Measurements from ENCODE around the gene DCTN5. TPM values are rescaled to one million over a fixed set of nuclear protein-coding genes. Genes with fewer than 3 reads are reported as not detected.
A peak's percentile ranks its signal among the peaks of the same experiment; 100 is the strongest.

DCTN5 gene
- polyA plus RNA-seq (2012; rRNA removed) = 45.6 and 59.8 TPM in 2 replicates
- polyA plus RNA-seq (2012; cell fraction: cytosol; rRNA removed) = 59.2 and 59.9 TPM in 2 replicates
- 37.5 and 74.0 TPM in 2 replicates for polyA plus RNA-seq (2012; cell fraction: nucleus; rRNA removed)

GRCh38 chr16:23640931-23641765, at the start of gene DCTN5, which contains the start of gene PALB2:
TSS of gene DCTN5 (plus strand) at chr16:23641466. CDS start at chr16:23641543, 77 bp downstream.
TSS of gene PALB2 (minus strand) at chr16:23641310. CDS start at chr16:23641157, 153 bp downstream.
- peak within 1 kb of the TSS; percentile 85 to 99 for H3K4me3 ChIP-seq (ENCODE audit: low read depth in 2 of 2, low read length in 1 of 2)
- whole genome bisulfite sequencing (ENCODE audit: low lambda C conversion rate) = 3% methylated on average over 27 of the region's 64 CpGs
- peak; percentile 85 for TF ChIP-seq ELF1 (IDR thresholded peaks at IDR 0.05)
- TF ChIP-seq TEAD4 (IDR thresholded peaks at IDR 0.05; ENCODE audit: borderline replicate concordance, insufficient read depth) = no peak; the same call in 1 of the 2 replicates
- TF ChIP-seq GABPA (IDR thresholded peaks at IDR 0.05; ENCODE audit: low read depth) = peak; percentile 89
- TF ChIP-seq JUND (IDR thresholded peaks at IDR 0.05) = no peak
- 0 out of 2 replicates have a peak, but pooled peaks have one; percentile 31 for TF ChIP-seq IRF3 (IDR thresholded peaks at IDR 0.05; ENCODE audit: low read depth, low read length)
- peak; percentile 88 for TF ChIP-seq CHD2 (IDR thresholded peaks at IDR 0.05; ENCODE audit: low read length, partially characterized antibody)
- TF ChIP-seq USF1 (IDR thresholded peaks at IDR 0.05; ENCODE audit: borderline replicate concordance, low read depth) = peak; percentile 93
- TF ChIP-seq MEF2A (IDR thresholded peaks at IDR 0.05; ENCODE audit: borderline replicate concordance, low read depth) = no peak
- peak; percentile 73 for TF ChIP-seq TAF1 (IDR thresholded peaks at IDR 0.05; ENCODE audit: borderline replicate concordance, low read depth, low read length)
- TF ChIP-seq GATA2 (CRISPR knock-in tag; IDR thresholded peaks at IDR 0.05) = no peak
- peak; percentile 73; the same call in 1 of the 2 replicates for TF ChIP-seq REST (IDR thresholded peaks at IDR 0.05; ENCODE audit: low read depth, low read length)
- TF ChIP-seq, protein P1, sequence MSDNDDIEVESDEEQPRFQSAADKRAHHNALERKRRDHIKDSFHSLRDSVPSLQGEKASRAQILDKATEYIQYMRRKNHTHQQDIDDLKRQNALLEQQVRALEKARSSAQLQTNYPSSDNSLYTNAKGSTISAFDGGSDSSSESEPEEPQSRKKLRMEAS (IDR thresholded peaks at IDR 0.05; ENCODE audit: low read depth) = peak; percentile 94
- TF ChIP-seq RAD21 (IDR thresholded peaks at IDR 0.05; ENCODE audit: low read length) = no peak
- TF ChIP-seq TCF12 (IDR thresholded peaks at IDR 0.05) = peak; percentile 28; the same call in 1 of the 2 replicates
- TF ChIP-seq, protein P2, sequence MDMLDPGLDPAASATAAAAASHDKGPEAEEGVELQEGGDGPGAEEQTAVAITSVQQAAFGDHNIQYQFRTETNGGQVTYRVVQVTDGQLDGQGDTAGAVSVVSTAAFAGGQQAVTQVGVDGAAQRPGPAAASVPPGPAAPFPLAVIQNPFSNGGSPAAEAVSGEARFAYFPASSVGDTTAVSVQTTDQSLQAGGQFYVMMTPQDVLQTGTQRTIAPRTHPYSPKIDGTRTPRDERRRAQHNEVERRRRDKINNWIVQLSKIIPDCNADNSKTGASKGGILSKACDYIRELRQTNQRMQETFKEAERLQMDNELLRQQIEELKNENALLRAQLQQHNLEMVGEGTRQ (IDR thresholded peaks at IDR 0.05; ENCODE audit: borderline replicate concordance, low read depth, low read length) = 0 out of 2 replicates have a peak, but pooled peaks have one; percentile 51
- TF ChIP-seq, protein P3, sequence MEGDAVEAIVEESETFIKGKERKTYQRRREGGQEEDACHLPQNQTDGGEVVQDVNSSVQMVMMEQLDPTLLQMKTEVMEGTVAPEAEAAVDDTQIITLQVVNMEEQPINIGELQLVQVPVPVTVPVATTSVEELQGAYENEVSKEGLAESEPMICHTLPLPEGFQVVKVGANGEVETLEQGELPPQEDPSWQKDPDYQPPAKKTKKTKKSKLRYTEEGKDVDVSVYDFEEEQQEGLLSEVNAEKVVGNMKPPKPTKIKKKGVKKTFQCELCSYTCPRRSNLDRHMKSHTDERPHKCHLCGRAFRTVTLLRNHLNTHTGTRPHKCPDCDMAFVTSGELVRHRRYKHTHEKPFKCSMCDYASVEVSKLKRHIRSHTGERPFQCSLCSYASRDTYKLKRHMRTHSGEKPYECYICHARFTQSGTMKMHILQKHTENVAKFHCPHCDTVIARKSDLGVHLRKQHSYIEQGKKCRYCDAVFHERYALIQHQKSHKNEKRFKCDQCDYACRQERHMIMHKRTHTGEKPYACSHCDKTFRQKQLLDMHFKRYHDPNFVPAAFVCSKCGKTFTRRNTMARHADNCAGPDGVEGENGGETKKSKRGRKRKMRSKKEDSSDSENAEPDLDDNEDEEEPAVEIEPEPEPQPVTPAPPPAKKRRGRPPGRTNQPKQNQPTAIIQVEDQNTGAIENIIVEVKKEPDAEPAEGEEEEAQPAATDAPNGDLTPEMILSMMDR (IDR thresholded peaks at IDR 0.05) = no peak
- peak; percentile 93 for TF ChIP-seq NRF1 (IDR thresholded peaks at IDR 0.05; ENCODE audit: low read depth, low read length)
- TF ChIP-seq PBX3 (IDR thresholded peaks at IDR 0.05) = peak; percentile 24; the same call in 1 of the 2 replicates
- TF ChIP-seq SIN3A (IDR thresholded peaks at IDR 0.05; ENCODE audit: borderline replicate concordance, low read depth, low read length) = peak; percentile 91
- TF ChIP-seq SMC3 (IDR thresholded peaks at IDR 0.05; ENCODE audit: low read depth, low read length) = no peak
- no peak for TF ChIP-seq EZH2phosphoT487 (IDR thresholded peaks at IDR 0.05; ENCODE audit: borderline replicate concordance, low read depth)

More at GRCh38 chr16:23640931-23641765, at the start of gene DCTN5, which contains the start of gene PALB2:
- Histone ChIP-seq H3F3A (replicated peaks; ENCODE audit: insufficient read depth) (no peaks in the 10 kb centered on the region), H4K20me1 (ENCODE audit: insufficient read depth) (peaks cover under 1% of the 10 kb centered on the region; the same call in 1 of the 2 replicates), H3K9ac (peak within 1 kb of the TSS; percentile 94), H2AFZ (ENCODE audit: low read depth) (peak within 1 kb of the TSS; percentile 82), H3K36me3 (replicated peaks in 1 of 2; ENCODE audit: control insufficient read depth in 1 of 2, insufficient read depth in 2 of 2, low read length in 1 of 2) (peaks cover 19 to 46% of the 10 kb centered on the region in 2 experiments), H3K4me1 (ENCODE audit: control insufficient read depth in 1 of 2, insufficient read depth in 2 of 2, low read depth in 1 of 2, low read length in 1 of 2) (peaks cover 11 to 13% of the 10 kb centered on the region in 2 experiments; a peak in 2 of 4 replicates), H3K27me3 (ENCODE audit: insufficient read depth) (no peaks in the 10 kb centered on the region), H3K79me2 (ENCODE audit: insufficient read depth) (peaks cover 81% of the 10 kb centered on the region), H3K4me2 (peak within 1 kb of the TSS; percentile 92), H3K9me2 (no peaks in the 10 kb centered on the region), H3K9me3 (no peaks in the 10 kb centered on the region), H3K27ac (ENCODE audit: low read depth in 2 of 2, low read length in 1 of 2) (peak within 1 kb of the TSS; percentile 87 to 90)
- peak; percentile 95 for DNase-seq
- ChIA-PET POLR2A (no interaction called here), CTCF (interaction anchor here (1.0 kb wide), 1 partner anchor 38 kb away, joined by 3 read pairs; no protein-coding TSS in a partner anchor)

Measured in SK-N-SH (cell line).